Transverse colon (tissue), 4 donors: ENCODE measurements around the gene HIVEP3. TPM values are rescaled to one million over a fixed set of nuclear protein-coding genes. Genes with fewer than 3 reads are reported as not detected.

Source experiments
- DNase-seq: peaks from one replicate; pipeline ENCODE4 v3.0.0-alpha.2; 2019
- H3K27ac ChIP-seq, 4 donors: fragments of 200-600 bp; sonication (generic); 2 replicates each; pipeline ENCODE4 v1.5.1; 2016 to 2018; ENCODE audit warnings: inconsistent platforms in 4 of 4
- H3K27me3 ChIP-seq: fragments of 200-600 bp; sonication (generic); 2 replicates; pipeline ENCODE4 v1.5.1; 2017; ENCODE audit warnings: inconsistent platforms
- H3K36me3 ChIP-seq, 4 donors: fragments of 200-600 bp; sonication (generic); 2 replicates each; pipeline ENCODE4 v1.5.1; 2017 to 2019; ENCODE audit warnings: inconsistent platforms in 4 of 4
- H3K4me1 ChIP-seq, 4 donors: fragments of 200-600 bp; sonication (generic); 2 replicates each; pipeline ENCODE4 v1.5.1; 2017 to 2020; ENCODE audit warnings: inconsistent platforms in 4 of 4
- H3K4me3 ChIP-seq, 4 donors: fragments of 200-600 bp; sonication (generic); 1 replicate in 1 of 4; 2 replicates in 3 of 4; pipeline versions ENCODE4 v1.5.1 to v1.6.1; 2017 to 2019; ENCODE audit warnings: inconsistent platforms in 4 of 4
- H3K9me3 ChIP-seq, 2 donors: fragments of 200-600 bp; sonication (generic); 2 replicates each; pipeline ENCODE4 v1.5.1; 2017 to 2019; ENCODE audit warnings: inconsistent platforms in 2 of 2
- EP300 ChIP-seq: sonication (generic); formaldehyde crosslinking; IDR thresholded peaks from one replicate; pipeline ENCODE4 v1.6.1; 2017; ENCODE audit warnings: antibody characterized with exemption, low read depth
- POLR2A ChIP-seq: fragments of 450-650 bp; IDR thresholded peaks from one replicate; pipeline ENCODE4 v1.6.1; 2016; ENCODE audit warnings: antibody characterized with exemption, mild to moderate bottlenecking, moderate library complexity
- POLR2AphosphoS5 ChIP-seq, 3 donors: sonication (generic); formaldehyde crosslinking; IDR thresholded peaks; one replicate each; pipeline ENCODE4 v1.6.1; 2016; ENCODE audit warnings: antibody characterized with exemption in 3 of 3
- whole genome bisulfite sequencing, 2 donors: methylation state at CpG; one replicate each; pipeline ENCODE4 v1.1.5; 2018; ENCODE audit warnings: low coverage in 1 of 2; 5-methylcytosine and 5-hydroxymethylcytosine counted together
- in situ Hi-C, 4 donors: fragments of 200-750 bp; cut with MboI; loops; one replicate each; pipeline versions ENCODE4 v1.15.0 to v1.15.1; 2017; ENCODE audit warnings: low sequenced_read_pairs in 3 of 4, low pct_ligation_motif_present in 1 of 4, low pct_unique_long_range_greater_than_20kb in 1 of 4
- intact Hi-C: fragments of 100-400 bp; cut with DNase I; formaldehyde crosslinking; loops from one replicate; pipeline ENCODE4 v1.15.1; 2023; ENCODE audit warnings: low total_unique reads
- total RNA-seq, 4 donors: library from RNA; depleted of rRNA; stranded (reverse); fragments of >200 nt; gene quantifications; one replicate each; pipeline ENCODE4 v1.1.0, GENCODE V29; 2016
- TF ChIP-seq, protein P1 (sequence below), 5 experiments: fragments of 200-600 bp in 3 of 5; fragments of 450-650 bp in 2 of 5; sonication (generic) in 3 of 5; IDR thresholded peaks; 1 replicate in 2 of 5; 2 replicates in 3 of 5; pipeline ENCODE4 v1.5.1; 2016 to 2017; ENCODE audit warnings: antibody characterized with exemption in 5 of 5, inconsistent platforms in 3 of 5, mild to moderate bottlenecking in 2 of 5, moderate library complexity in 1 of 5

HIVEP3 gene
- total RNA-seq, 4 donors from 2014 or later = 3.7 to 15.0 (median 5.2) TPM

GRCh38 chr1:41852091-41852490 lies 66.6 kb downstream of the HIVEP3 start:
- Histone ChIP-seq H3K36me3 (no peaks in the 10 kb centered on the region), H3K4me3 (no peak overlapping the region), H3K27ac (no peak overlapping the region), H3K9me3 (no peaks in the 10 kb centered on the region), H3K4me1 (peaks cover 0 to 5% (median 0%) of the 10 kb centered on the region in 4 donors), H3K27me3 (no peaks in the 10 kb centered on the region)
- no peak for DNase-seq
- intact Hi-C loops = no loop called here
- in situ Hi-C loops = no loop called here
- WGBS, 2 donors = 93 to 100% methylated on average over 1 to 7 of the region's 7 CpGs
- TF ChIP-seq, protein P1, sequence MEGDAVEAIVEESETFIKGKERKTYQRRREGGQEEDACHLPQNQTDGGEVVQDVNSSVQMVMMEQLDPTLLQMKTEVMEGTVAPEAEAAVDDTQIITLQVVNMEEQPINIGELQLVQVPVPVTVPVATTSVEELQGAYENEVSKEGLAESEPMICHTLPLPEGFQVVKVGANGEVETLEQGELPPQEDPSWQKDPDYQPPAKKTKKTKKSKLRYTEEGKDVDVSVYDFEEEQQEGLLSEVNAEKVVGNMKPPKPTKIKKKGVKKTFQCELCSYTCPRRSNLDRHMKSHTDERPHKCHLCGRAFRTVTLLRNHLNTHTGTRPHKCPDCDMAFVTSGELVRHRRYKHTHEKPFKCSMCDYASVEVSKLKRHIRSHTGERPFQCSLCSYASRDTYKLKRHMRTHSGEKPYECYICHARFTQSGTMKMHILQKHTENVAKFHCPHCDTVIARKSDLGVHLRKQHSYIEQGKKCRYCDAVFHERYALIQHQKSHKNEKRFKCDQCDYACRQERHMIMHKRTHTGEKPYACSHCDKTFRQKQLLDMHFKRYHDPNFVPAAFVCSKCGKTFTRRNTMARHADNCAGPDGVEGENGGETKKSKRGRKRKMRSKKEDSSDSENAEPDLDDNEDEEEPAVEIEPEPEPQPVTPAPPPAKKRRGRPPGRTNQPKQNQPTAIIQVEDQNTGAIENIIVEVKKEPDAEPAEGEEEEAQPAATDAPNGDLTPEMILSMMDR (IDR thresholded peaks at IDR 0.05) = no peak
- no peak for TF ChIP-seq EP300
- TF ChIP-seq POLR2AphosphoS5 (IDR thresholded peaks at IDR 0.05) = no peak
- TF ChIP-seq POLR2A = no peak

- WGBS, 2 donors = 57 to 72% methylated on average over 5 of the region's 5 CpGs
- Histone ChIP-seq H3K27me3 (no peaks in the 10 kb centered on the region), H3K36me3 (no peaks in the 10 kb centered on the region), H3K27ac (no peak overlapping the region), H3K4me3 (no peak overlapping the region), H3K4me1 (peaks cover 0 to under 1% (median 0%) of the 10 kb centered on the region in 4 donors), H3K9me3 (no peaks in the 10 kb centered on the region)
- no peak for DNase-seq
- TF ChIP-seq POLR2A (no peak), POLR2AphosphoS5 (IDR thresholded peaks at IDR 0.05) (no peak), EP300 (no peak)
- TF ChIP-seq, protein P1 (IDR thresholded peaks at IDR 0.05) = no peak
- intact Hi-C loops (no loop called here), in situ Hi-C loops (no loop called here)
Observed at GRCh38 chr1:41851589-41851988, 67.1 kb downstream of the HIVEP3 start.

- in situ Hi-C loops = no loop called here
Observed at GRCh38 chr1:41850029-41850428, 68.7 kb downstream of the HIVEP3 start.

GRCh38 chr1:41849211-41849759 lies 69.4 kb downstream of the HIVEP3 start:
- Histone ChIP-seq H3K4me1 (no peaks in the 10 kb centered on the region), H3K9me3 (no peaks in the 10 kb centered on the region), H3K4me3 (no peak overlapping the region), H3K27ac (no peak overlapping the region), H3K27me3 (no peaks in the 10 kb centered on the region), H3K36me3 (no peaks in the 10 kb centered on the region)
- no peak for TF ChIP-seq POLR2AphosphoS5 (IDR thresholded peaks at IDR 0.05)
- TF ChIP-seq, protein P1 (IDR thresholded peaks at IDR 0.05) = no peak
- TF ChIP-seq EP300 = no peak
- TF ChIP-seq POLR2A = no peak
- WGBS, 2 donors = 90 to 98% methylated on average over 2 to 4 of the region's 4 CpGs
- in situ Hi-C loops = no loop called here
- intact Hi-C loops = no loop called here
- DNase-seq = no peak

More at GRCh38 chr1:41850029-41850428, 68.7 kb downstream of the HIVEP3 start:
- DNase-seq = no peak
- intact Hi-C loops = no loop called here
- Histone ChIP-seq H3K4me1 (no peaks in the 10 kb centered on the region), H3K4me3 (no peak overlapping the region), H3K9me3 (no peaks in the 10 kb centered on the region), H3K27ac (no peak overlapping the region), H3K27me3 (no peaks in the 10 kb centered on the region), H3K36me3 (no peaks in the 10 kb centered on the region)
- TF ChIP-seq EP300 (no peak), POLR2AphosphoS5 (IDR thresholded peaks at IDR 0.05) (no peak), POLR2A (no peak)
- TF ChIP-seq, protein P1 (IDR thresholded peaks at IDR 0.05) = no peak
- WGBS, 2 donors = 63 to 77% methylated on average over 2 of the region's 2 CpGs
